Measurements from ENCODE around the gene GLDN.

- TF ChIP-seq EZH2 (IDR thresholded peaks at IDR 0.05; ENCODE audit: insufficient read depth, poor library complexity, severe bottlenecking): no peak
- no peak for TF ChIP-seq EZH2phosphoT487 (IDR thresholded peaks at IDR 0.05; ENCODE audit: insufficient read depth, low read depth)
Observed at GRCh38 chr15:51312166-51313073, 29.0 kb upstream of the GLDN start.

Measured in GM23248 (cell line).